GM06990 (cell line): ENCODE measurements around the gene NIBAN1.
A peak's percentile ranks its signal among the peaks of the same experiment; 100 is the strongest.

Experiments
- DNase-seq: peaks from one replicate; pipeline ENCODE4 v3.0.0-alpha.2; 2011; ENCODE audit not compliant: insufficient read length; ENCODE audit errors: extremely low read depth
- H3K27me3 ChIP-seq: replicated peaks from 2 replicates; pipeline ENCODE4 v1.6.0; 2011; ENCODE audit warnings: low read length; ENCODE audit not compliant: control insufficient read depth, insufficient read depth
- H3K36me3 ChIP-seq: 2 replicates; pipeline ENCODE4 v1.5.1; 2011; ENCODE audit warnings: low read length; ENCODE audit not compliant: control insufficient read depth, insufficient read depth
- H3K4me3 ChIP-seq: replicated peaks from 2 replicates; pipeline ENCODE4 v1.5.1; 2011; ENCODE audit warnings: low read depth, mild to moderate bottlenecking, control low read depth, low read length
- TF ChIP-seq, protein P1 (sequence below): IDR thresholded peaks from 2 replicates; pipeline ENCODE4 v1.5.1; 2011; ENCODE audit warnings: low read length, control low read depth, mild to moderate bottlenecking, inconsistent platforms; ENCODE audit not compliant: insufficient read depth, poor library complexity, severe bottlenecking

The NIBAN1 gene, protein sequence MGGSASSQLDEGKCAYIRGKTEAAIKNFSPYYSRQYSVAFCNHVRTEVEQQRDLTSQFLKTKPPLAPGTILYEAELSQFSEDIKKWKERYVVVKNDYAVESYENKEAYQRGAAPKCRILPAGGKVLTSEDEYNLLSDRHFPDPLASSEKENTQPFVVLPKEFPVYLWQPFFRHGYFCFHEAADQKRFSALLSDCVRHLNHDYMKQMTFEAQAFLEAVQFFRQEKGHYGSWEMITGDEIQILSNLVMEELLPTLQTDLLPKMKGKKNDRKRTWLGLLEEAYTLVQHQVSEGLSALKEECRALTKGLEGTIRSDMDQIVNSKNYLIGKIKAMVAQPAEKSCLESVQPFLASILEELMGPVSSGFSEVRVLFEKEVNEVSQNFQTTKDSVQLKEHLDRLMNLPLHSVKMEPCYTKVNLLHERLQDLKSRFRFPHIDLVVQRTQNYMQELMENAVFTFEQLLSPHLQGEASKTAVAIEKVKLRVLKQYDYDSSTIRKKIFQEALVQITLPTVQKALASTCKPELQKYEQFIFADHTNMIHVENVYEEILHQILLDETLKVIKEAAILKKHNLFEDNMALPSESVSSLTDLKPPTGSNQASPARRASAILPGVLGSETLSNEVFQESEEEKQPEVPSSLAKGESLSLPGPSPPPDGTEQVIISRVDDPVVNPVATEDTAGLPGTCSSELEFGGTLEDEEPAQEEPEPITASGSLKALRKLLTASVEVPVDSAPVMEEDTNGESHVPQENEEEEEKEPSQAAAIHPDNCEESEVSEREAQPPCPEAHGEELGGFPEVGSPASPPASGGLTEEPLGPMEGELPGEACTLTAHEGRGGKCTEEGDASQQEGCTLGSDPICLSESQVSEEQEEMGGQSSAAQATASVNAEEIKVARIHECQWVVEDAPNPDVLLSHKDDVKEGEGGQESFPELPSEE

DNA sequence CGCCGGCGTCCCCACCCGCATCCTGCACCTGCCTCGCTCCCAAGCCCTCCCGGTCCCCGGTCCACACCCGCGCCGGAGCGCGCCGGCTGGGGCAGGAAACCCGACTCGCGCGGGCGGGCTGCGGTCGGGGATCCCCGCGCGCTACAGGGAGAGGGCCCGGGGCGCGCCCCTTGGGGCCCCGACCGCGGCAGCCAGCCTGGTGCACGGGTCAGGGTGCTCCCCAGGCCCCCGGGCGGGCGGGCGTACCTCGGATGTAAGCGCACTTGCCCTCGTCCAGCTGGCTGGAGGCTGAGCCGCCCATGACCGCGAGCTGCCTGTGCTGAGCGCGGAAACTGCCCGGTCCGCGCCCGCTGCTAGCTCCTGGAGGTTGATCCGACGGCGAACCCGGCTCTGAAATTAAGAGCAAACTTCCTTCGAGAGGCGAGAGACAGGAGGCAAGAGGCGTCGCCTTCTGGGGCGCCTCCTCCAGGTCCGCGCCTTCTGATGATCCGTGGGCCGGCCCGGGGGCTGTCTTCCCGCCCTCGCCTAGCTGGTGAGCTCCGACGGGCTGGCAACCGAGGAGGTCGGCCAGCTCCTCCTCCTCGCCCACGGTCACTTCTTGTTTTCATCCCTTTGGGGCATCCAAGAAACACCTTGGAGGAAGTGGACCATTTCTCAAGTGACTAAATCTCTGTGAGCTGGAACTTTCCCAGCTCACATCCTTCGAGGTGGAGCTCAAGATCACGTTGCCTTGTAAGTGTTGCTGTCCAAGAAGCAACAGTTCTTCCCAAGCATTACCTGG, at the start of gene NIBAN1:
NIBAN1 (minus strand) TSS at position 453 of the 781 bp plus-strand sequence; CDS start at position 301, 152 bp downstream.
- DNase-seq, result peak; percentile 86
- no peaks in the 10 kb centered on the region for H3K36me3 ChIP-seq
- H3K4me3 ChIP-seq, result peak within 1 kb of the TSS; percentile 74
- no peaks in the 10 kb centered on the region for H3K27me3 ChIP-seq
- TF ChIP-seq, protein P1, sequence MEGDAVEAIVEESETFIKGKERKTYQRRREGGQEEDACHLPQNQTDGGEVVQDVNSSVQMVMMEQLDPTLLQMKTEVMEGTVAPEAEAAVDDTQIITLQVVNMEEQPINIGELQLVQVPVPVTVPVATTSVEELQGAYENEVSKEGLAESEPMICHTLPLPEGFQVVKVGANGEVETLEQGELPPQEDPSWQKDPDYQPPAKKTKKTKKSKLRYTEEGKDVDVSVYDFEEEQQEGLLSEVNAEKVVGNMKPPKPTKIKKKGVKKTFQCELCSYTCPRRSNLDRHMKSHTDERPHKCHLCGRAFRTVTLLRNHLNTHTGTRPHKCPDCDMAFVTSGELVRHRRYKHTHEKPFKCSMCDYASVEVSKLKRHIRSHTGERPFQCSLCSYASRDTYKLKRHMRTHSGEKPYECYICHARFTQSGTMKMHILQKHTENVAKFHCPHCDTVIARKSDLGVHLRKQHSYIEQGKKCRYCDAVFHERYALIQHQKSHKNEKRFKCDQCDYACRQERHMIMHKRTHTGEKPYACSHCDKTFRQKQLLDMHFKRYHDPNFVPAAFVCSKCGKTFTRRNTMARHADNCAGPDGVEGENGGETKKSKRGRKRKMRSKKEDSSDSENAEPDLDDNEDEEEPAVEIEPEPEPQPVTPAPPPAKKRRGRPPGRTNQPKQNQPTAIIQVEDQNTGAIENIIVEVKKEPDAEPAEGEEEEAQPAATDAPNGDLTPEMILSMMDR, result no peak

DNA sequence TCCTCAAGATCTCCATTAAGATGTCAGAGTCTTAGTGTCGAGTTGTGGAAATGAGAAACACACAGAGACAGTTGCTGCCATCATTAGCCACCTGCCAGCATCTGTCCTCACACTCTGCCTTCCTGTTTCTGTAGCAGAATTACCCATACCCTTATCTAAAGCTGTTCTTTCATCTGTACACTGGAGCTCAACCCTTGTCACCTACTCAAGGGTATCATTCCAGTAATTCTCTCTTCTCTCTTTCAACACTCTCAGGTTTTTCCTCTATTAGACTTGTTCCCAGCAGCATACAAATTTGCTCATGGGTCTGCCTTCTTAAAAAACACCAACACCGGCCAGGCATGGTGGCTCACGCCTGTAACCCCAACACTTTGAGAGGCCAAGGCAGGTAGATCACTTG, 43.7 kb upstream of the NIBAN1 start:
- Histone ChIP-seq H3K36me3 (no peaks in the 10 kb centered on the region), H3K27me3 (no peaks in the 10 kb centered on the region), H3K4me3 (no peak overlapping the region)
- TF ChIP-seq, protein P1, result no peak
- DNase-seq, result no peak

DNA sequence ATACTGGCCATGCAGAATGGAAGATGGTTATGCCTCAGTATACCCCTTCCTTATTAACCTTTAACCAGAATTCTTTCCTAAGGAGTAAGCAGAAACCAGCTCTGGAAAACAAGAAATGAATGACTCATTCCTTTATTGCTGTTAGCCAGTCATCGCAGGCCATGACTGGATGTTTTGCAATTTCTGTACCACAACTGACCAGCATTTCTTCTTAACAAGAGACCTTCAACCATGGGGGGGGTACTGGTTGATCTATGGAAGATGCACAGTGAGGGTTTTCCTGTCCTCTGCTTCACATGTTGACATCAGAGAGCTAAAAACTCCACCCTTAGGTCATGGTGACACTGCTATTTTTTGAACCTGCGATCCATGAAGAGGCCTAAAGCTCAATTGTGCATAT, 43.0 kb upstream of the NIBAN1 start:
- TF ChIP-seq, protein P1, result no peak
- DNase-seq, result no peak
- H3K4me3 ChIP-seq, result no peak overlapping the region
- H3K27me3 ChIP-seq, result no peaks in the 10 kb centered on the region
- H3K36me3 ChIP-seq, result no peaks in the 10 kb centered on the region

DNA sequence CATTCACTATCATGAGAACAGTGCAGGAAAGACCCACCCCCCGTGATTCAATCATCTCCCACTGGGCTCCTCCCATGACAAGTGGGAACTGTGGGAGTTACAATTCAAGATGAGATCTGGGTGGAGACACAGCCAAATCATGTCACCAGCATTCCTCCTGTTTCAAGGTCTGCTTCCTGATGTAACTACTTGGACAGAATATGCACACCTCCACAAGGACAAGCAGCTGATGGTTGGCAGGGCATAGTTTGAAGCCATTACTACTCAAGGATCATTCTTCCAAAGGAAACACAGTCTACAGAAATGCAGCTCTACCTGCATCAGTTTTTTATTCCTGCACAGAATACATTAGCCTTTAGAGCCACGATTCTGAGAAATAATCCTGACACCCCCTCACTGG, 42.6 kb upstream of the NIBAN1 start:
- TF ChIP-seq, protein P1, result no peak

DNA sequence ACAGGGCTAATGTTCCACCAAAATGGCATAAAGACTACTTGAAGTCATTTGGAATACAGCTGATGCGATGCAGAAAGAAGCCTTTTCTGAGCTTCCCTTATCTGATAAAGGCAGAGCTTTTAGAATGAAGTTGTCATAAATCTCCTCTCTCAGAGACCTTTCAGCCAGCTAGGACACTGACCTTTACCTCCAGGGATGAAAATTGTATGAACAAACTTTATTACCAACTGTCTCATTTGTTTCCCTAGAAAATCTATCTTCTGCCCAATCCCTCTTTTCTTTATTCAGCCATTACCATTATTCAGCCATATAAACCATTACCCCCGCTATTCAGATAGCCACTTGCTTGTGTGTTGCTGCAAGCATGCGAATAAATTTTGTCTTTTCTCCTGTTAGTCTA, 41.3 kb upstream of the NIBAN1 start:
- DNase-seq, result no peak
- Histone ChIP-seq H3K27me3 (no peaks in the 10 kb centered on the region), H3K36me3 (no peaks in the 10 kb centered on the region), H3K4me3 (no peak overlapping the region)
- TF ChIP-seq, protein P1, result no peak

More for the DNA sequence above, 42.6 kb upstream of the NIBAN1 start:
- no peak for DNase-seq
- Histone ChIP-seq H3K36me3 (no peaks in the 10 kb centered on the region), H3K27me3 (no peaks in the 10 kb centered on the region), H3K4me3 (no peak overlapping the region)
